Hematopoietic multipotent progenitor cell treated with erythropoietin and hydrocortisone succinate and interleukin-3 and kit ligand, for 4 days (in vitro differentiated cells): ENCODE results near the gene SPATS2.
"Not testable (repeated sequence)": the region's sequence is repeated elsewhere in the genome, so short reads cannot be mapped to it uniquely, and the experiment has no call there.

Experiments used
- DNase-seq: peaks from one replicate; pipeline ENCODE4 v3.0.0-alpha.2; 2015

Gene SPATS2

GRCh38 chr12:49524660-49525324, 157.5 kb downstream of the SPATS2 start:
- DNase-seq = no peak

GRCh38 chr12:49525942-49526341, 158.7 kb downstream of the SPATS2 start:
- DNase-seq = no peak

GRCh38 chr12:49527361-49528130, 160.3 kb downstream of the SPATS2 start:
- no peak for DNase-seq

GRCh38 chr12:49529414-49529813, 162.2 kb downstream of the SPATS2 start:
- DNase-seq = peak; percentile 79

- DNase-seq = no peak
Measured at GRCh38 chr12:49531745-49532144, 164.5 kb downstream of the SPATS2 start.

GRCh38 chr12:49533331-49533730, 166.1 kb downstream of the SPATS2 start:
- DNase-seq = no peak

- not testable (repeated sequence) for DNase-seq
Measured at GRCh38 chr12:49534122-49534521, 166.9 kb downstream of the SPATS2 start.

- DNase-seq = no peak
Measured at GRCh38 chr12:49534731-49535278, 167.5 kb downstream of the SPATS2 start.

GRCh38 chr12:49535921-49536525, 168.8 kb downstream of the SPATS2 start:
- no peak for DNase-seq

- peak; percentile 24 for DNase-seq
Measured at GRCh38 chr12:49536526-49537071, 169.3 kb downstream of the SPATS2 start.

- DNase-seq = no peak
Measured at GRCh38 chr12:49537231-49537751, 170.0 kb downstream of the SPATS2 start.

- peak; percentile 48 for DNase-seq
Measured at GRCh38 chr12:49537752-49538509, 170.7 kb downstream of the SPATS2 start.

GRCh38 chr12:49538510-49539403, 171.5 kb downstream of the SPATS2 start, which contains the start of gene KCNH3:
Gene KCNH3 (plus strand): TSS chr12:49539030. CDS start chr12:49539417, 387 bp downstream.
- DNase-seq = peak; percentile 92

GRCh38 chr12:49539406-49540228, 172.4 kb downstream of the SPATS2 start:
- DNase-seq = no peak

- peak; percentile 37 for DNase-seq
Measured at GRCh38 chr12:49540229-49541139, 173.2 kb downstream of the SPATS2 start.

- no peak for DNase-seq
Measured at GRCh38 chr12:49541140-49541861, 174.0 kb downstream of the SPATS2 start.

GRCh38 chr12:49541911-49542505, 174.7 kb downstream of the SPATS2 start:
- no peak for DNase-seq

- DNase-seq = no peak
Measured at GRCh38 chr12:49542592-49543160, 175.4 kb downstream of the SPATS2 start.
